HG02610 (cell line): Measurements from ENCODE around the gene PIK3R4.

Source experiments
- ATAC-seq: cut with Tn5 transposase; IDR thresholded peaks from one replicate; pipeline ENCODE4 v1.9.1; 2021; ENCODE audit warnings: mild to moderate bottlenecking, moderate library complexity; ENCODE audit not compliant: unreplicated experiment

PIK3R4 gene

GRCh38 chr3:130746246-130747039 lies at the start of gene PIK3R4:
PIK3R4 (minus strand) TSS chr3:130746829; CDS start chr3:130745218, 1,611 bp downstream.
- peak; percentile 94 for ATAC-seq

DNA sequence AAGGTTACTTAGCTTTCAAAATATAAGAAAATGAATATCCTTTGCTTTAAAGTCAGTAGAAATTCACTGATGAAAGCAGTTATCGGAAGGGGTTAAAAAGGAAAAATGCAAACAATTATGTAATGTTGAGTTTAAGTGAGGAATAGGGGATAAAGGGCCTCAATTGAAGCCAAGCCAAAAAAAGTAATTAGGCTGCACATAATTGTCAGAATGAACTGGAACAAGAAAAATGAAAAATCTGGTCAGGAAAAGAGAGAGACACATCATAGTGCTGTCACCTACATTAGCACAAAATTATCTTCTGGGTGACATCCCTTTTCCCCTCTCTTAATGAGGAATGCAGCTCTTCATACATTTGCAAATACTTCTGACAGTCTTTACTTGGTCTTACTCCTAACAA lies 48.8 kb upstream of the PIK3R4 start:
- ATAC-seq, result no peak

GRCh38 chr3:130792246-130792645 lies 45.6 kb upstream of the PIK3R4 start:
- ATAC-seq, result no peak

DNA sequence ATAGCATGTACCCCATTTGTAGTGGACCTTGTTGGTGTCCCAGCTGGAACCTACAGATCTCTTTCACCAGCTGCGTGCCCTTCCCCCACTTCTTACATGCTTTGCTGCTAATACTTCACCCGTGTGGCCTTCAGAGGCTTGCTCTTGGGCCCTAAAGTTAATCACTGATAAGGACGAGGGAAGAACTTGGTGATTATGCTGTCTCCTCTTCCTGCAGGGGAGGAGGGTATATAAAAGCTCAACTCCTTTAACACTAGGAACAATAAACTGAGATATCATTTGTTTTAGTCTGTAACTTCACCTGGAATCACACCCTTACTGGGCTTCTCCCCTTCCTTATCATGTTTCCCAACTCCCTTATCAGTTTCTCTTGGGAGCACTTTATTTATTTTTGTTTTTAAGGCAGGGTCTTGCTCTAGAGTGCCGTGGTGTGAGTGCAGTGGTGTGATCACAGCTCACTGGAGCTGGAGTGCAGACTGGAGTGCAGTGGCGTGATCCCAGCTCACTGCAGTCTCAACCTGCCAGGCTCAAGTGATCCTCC lies 43.2 kb upstream of the PIK3R4 start:
- ATAC-seq, result no peak

DNA sequence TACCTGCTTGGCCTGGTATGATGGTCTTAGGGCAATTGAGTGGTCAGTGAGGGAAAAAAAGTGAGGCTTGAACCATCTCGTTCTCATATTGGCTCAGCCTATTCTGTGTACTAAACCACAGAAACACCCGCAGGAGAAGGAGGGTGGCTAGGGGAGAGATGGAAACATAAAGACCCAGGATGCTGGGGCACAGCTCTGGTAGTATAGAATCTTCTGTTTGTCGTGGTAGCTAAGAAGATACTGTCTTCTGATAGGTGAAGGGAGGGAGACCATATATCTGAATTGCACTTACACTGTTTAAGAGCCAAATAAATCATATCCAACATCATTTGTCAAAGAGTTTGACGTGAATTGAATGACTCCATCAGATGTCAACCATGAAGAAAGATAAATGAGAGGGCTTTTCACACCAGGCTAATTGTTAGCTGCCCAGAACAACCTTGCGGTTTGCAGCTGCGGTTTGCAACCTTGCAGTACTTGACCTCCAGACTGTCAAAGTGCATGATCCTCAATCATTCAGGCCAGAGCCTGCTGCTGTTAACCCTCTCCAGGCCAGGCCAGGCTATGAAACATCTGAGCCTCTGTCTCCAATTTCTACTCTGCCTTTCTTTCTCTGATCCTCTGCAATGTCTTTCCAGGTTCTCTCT lies 40.9 kb upstream of the PIK3R4 start:
- no peak for ATAC-seq

DNA sequence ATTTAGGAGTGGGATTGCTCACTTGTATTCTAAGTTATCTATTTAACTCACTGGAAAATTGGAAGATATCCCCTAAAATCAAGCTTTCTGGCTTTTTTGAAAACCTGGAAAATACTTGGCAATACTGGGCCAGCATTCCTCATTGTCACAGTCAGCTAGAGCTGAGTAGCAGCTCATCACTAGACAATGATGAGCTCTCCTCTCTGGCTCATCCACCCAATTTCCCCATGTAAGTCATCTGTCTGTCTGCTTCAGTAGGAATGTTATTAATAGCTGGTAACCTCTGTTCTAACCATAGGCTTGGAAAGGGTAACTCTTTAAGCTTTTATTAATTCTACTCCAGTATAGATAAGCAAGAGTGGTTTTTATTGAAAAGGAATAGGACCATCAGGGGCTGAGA lies 39.7 kb upstream of the PIK3R4 start:
- no peak for ATAC-seq

GRCh38 chr3:130783629-130784028 lies 37.0 kb upstream of the PIK3R4 start:
- ATAC-seq, result no peak

DNA sequence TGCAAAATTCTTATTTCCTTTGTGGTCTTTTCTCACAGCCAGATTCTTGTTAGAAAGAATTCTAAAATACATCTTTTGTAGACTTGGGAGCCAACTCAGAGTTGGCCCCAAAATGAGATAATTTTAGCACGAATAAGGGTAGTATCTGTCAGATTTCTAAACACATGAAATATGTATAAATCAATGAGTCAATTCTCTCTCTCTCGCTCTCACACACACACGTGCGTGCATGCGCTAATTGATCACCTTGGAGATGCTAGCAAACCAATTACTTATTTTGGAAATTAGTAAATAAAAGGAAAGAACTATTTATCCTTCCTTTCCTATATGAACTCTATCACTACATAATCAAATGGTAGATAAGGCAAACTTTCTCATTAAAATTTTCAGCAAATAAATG lies 32.9 kb upstream of the PIK3R4 start:
- peak; percentile 16 for ATAC-seq

- ATAC-seq, result peak; percentile 96
Observed at GRCh38 chr3:130779031-130779430, 32.4 kb upstream of the PIK3R4 start.

DNA sequence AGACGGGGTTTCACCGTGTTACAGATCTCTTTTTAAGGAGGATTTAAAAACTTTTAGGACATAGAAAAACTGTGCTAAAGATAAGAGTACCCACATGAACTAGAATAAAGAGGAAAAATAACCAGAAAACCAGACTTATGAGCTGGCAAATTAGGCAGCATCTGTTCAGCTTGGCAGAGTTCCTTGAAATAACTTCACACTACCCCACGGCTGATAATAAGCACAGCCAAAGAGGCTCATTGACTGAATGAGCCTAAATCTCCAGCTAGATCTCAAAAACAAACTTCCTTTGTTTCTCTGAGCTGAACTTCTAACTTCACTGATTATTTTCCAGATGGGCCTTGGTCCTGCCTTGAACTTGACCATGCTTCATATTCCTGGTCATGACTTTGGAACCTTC lies 26.7 kb upstream of the PIK3R4 start:
- ATAC-seq, result no peak

DNA sequence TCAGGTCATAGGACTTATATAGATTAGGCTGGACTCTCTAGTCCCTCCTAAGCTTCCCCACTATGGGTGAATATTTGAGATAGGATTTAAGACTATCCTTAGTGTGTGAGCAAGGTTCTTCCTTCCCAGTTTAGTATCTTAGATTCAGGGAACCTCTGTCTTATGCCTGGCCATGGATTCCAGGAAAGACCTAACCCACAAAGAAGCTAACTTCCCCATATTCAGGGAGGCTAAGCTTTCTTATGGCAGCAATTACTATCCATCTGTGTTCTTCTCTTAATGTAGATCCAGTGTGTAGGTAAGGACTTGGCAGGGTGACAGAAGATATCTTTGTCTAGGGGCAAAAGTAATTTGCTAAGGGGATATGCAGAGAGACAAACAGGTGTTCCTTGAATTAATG lies 25.5 kb upstream of the PIK3R4 start:
- no peak for ATAC-seq

DNA sequence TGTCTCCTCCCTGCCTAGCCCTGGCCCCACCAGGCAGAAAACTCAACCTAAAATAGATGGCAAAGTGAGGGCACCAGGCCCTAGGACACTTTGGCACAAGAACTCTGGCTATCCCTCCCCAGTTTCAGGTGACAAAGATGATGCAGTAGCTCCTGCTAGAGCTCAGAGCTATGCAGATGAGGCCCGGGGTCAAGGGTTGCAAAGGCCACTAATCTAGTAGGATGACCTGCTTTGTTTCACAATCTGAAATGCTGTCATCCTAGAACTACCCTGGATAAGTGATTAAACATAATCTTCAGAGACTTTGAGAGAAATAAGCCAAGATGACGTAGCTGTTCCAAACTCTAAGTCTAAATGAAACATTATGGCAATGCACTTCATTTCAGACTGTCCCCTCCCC lies 24.0 kb upstream of the PIK3R4 start:
- ATAC-seq, result no peak

DNA sequence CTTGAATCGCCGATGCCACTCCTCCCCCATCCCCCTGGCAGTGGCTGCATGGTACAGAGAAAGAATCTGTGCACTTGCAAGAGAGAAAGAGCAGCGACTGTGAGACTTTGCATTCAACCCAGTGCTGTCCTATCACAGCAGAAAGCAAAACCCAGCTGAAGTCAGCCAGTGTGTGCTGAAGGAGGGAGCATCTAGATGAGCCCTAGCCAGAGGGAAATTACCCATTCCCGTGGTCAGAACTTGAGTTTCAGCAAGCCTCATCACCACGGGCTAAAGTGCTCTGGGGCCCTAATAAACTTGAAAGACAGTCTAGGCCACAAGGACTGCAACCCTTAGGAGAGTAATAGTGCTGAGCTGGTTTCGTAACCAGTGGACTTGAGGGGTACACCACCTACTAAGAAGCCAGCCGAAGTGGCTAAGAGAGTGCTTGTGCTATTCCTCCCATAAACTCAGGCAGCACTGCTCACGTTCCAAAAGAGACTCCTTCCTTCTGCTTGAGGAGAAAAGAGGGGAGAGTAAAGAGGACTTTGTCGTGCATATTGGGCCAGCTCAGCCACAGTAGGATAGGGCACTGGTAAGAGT lies 15.2 kb upstream of the PIK3R4 start:
- no peak for ATAC-seq

GRCh38 chr3:130760922-130761321 lies 14.3 kb upstream of the PIK3R4 start:
- no peak for ATAC-seq

DNA sequence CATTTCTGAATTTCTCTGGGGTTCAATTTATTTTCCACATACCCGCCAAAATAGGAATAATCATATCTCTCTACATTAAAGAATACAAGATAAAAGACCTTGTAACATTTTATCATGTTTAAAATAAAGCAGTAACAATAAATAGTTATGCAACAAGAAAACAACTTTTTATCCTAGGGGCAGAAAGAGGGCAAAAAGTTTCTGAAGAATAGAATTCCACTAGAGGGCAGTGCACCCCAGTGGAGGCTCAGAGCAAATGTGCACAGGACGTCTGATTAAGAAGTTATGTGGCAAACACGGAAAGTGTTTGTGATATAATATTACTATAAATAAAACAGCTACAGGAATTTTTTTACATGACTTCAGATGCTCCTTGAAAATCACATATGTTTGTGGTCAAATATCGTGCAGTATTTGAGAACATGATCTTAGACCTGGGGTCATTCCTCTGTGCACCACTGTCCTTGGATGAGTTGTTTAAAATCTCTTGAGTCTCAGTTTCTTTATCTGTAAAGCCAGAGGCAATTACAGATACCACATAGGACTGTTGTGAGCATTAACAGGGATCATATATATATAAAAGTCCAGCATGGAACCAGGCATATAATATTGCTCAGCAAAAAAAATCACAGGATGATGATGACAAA lies 13.2 kb upstream of the PIK3R4 start:
- no peak for ATAC-seq

GRCh38 chr3:130758624-130759369 lies 12.2 kb upstream of the PIK3R4 start:
- peak; percentile 54 for ATAC-seq

- ATAC-seq, result no peak
Observed at GRCh38 chr3:130757611-130758150, 11.1 kb upstream of the PIK3R4 start.

GRCh38 chr3:130755666-130756065 lies 9.0 kb upstream of the PIK3R4 start:
- no peak for ATAC-seq

GRCh38 chr3:130748981-130749380 lies 2.4 kb upstream of the PIK3R4 start:
- no peak for ATAC-seq

DNA sequence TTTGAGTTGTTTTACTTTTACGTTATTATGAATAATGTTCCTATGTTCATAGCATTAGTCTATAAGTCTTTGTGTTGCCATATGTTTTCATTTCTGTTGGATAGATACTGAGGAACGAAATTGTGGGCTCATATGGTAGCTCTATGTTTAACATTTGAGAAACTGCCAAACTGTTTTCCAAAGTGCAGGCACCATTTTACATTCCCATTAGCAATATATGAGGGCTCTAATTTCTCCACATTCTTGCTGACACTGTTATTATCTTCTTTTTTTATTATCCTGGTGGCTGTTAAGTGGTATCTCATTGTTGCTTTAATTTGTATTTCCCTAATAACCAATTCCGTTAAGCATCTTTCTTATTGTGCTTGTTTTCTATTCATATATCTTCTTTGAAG lies 1.8 kb upstream of the PIK3R4 start:
- ATAC-seq, result no peak
